ENCODE measurements around the gene CDRT15.
"Not testable (repeated sequence)": the region's sequence is repeated elsewhere in the genome, so short reads cannot be mapped to it uniquely, and the experiment has no call there.

Gene CDRT15

GRCh38 chr17:14201021-14201987, 35.4 kb downstream of the CDRT15 start:
- Histone ChIP-seq H2AFZ (ENCODE audit: low read length, unreplicated experiment) (no peak overlapping the region), H3K4me3 (ENCODE audit: low read depth, low read length) (no peak overlapping the region), H3K36me3 (ENCODE audit: insufficient read depth, low read length) (no peaks in the 10 kb centered on the region), H3K27me3 (ENCODE audit: insufficient read depth, low read length) (no peaks in the 10 kb centered on the region), H3K79me2 (ENCODE audit: control insufficient read depth, insufficient read depth, low read length, unreplicated experiment) (no peaks in the 10 kb centered on the region), H3K4me1 (ENCODE audit: control insufficient read depth, insufficient read depth, low read length, unreplicated experiment) (no peaks in the 10 kb centered on the region), H3K27ac (ENCODE audit: low read depth, low read length) (no peak overlapping the region)

- Histone ChIP-seq H3K36me3 (ENCODE audit: insufficient read depth, low read length) (no peaks in the 10 kb centered on the region), H3K79me2 (ENCODE audit: control insufficient read depth, insufficient read depth, low read length, unreplicated experiment) (no peaks in the 10 kb centered on the region), H3K4me3 (ENCODE audit: low read depth, low read length) (no peak overlapping the region), H3K27me3 (ENCODE audit: insufficient read depth, low read length) (no peaks in the 10 kb centered on the region), H3K4me1 (ENCODE audit: control insufficient read depth, insufficient read depth, low read length, unreplicated experiment) (no peaks in the 10 kb centered on the region), H2AFZ (ENCODE audit: low read length, unreplicated experiment) (no peak overlapping the region), H3K27ac (ENCODE audit: low read depth, low read length) (no peak overlapping the region)
Measured at GRCh38 chr17:14200354-14200753, 36.3 kb downstream of the CDRT15 start.

- no peak overlapping the region for H2AFZ ChIP-seq (ENCODE audit: low read length, unreplicated experiment)
- no peaks in the 10 kb centered on the region for H3K36me3 ChIP-seq (ENCODE audit: insufficient read depth, low read length)
- H3K79me2 ChIP-seq (ENCODE audit: control insufficient read depth, insufficient read depth, low read length, unreplicated experiment), result no peaks in the 10 kb centered on the region
- H3K27me3 ChIP-seq (ENCODE audit: insufficient read depth, low read length), result no peaks in the 10 kb centered on the region
- H3K4me3 ChIP-seq (ENCODE audit: low read depth, low read length), result no peak overlapping the region
- no peak overlapping the region for H3K27ac ChIP-seq (ENCODE audit: low read depth, low read length)
- H3K4me1 ChIP-seq (ENCODE audit: control insufficient read depth, insufficient read depth, low read length, unreplicated experiment), result no peaks in the 10 kb centered on the region
Measured at GRCh38 chr17:14199601-14200000, 37.1 kb downstream of the CDRT15 start.

GRCh38 chr17:14198575-14198974, 38.1 kb downstream of the CDRT15 start:
- Histone ChIP-seq H3K36me3 (ENCODE audit: insufficient read depth, low read length) (no peaks in the 10 kb centered on the region), H3K4me1 (ENCODE audit: control insufficient read depth, insufficient read depth, low read length, unreplicated experiment) (no peaks in the 10 kb centered on the region), H3K4me3 (ENCODE audit: low read depth, low read length) (no peak overlapping the region), H2AFZ (ENCODE audit: low read length, unreplicated experiment) (no peak overlapping the region), H3K27ac (ENCODE audit: low read depth, low read length) (no peak overlapping the region), H3K79me2 (ENCODE audit: control insufficient read depth, insufficient read depth, low read length, unreplicated experiment) (no peaks in the 10 kb centered on the region), H3K27me3 (ENCODE audit: insufficient read depth, low read length) (no peaks in the 10 kb centered on the region)

- no peaks in the 10 kb centered on the region for H3K27me3 ChIP-seq (ENCODE audit: insufficient read depth, low read length)
- H2AFZ ChIP-seq (ENCODE audit: low read length, unreplicated experiment), result no peak overlapping the region
- no peak overlapping the region for H3K4me3 ChIP-seq (ENCODE audit: low read depth, low read length)
- no peaks in the 10 kb centered on the region for H3K36me3 ChIP-seq (ENCODE audit: insufficient read depth, low read length)
- H3K4me1 ChIP-seq (ENCODE audit: control insufficient read depth, insufficient read depth, low read length, unreplicated experiment), result no peaks in the 10 kb centered on the region
- H3K27ac ChIP-seq (ENCODE audit: low read depth, low read length), result no peak overlapping the region
- H3K79me2 ChIP-seq (ENCODE audit: control insufficient read depth, insufficient read depth, low read length, unreplicated experiment), result no peaks in the 10 kb centered on the region
Measured at GRCh38 chr17:14198013-14198412, 38.6 kb downstream of the CDRT15 start.

GRCh38 chr17:14197586-14197985, 39.1 kb downstream of the CDRT15 start:
- no peak overlapping the region for H2AFZ ChIP-seq (ENCODE audit: low read length, unreplicated experiment)
- no peak overlapping the region for H3K4me3 ChIP-seq (ENCODE audit: low read depth, low read length)
- no peaks in the 10 kb centered on the region for H3K4me1 ChIP-seq (ENCODE audit: control insufficient read depth, insufficient read depth, low read length, unreplicated experiment)
- no peak overlapping the region for H3K27ac ChIP-seq (ENCODE audit: low read depth, low read length)
- H3K36me3 ChIP-seq (ENCODE audit: insufficient read depth, low read length), result no peaks in the 10 kb centered on the region
- no peaks in the 10 kb centered on the region for H3K27me3 ChIP-seq (ENCODE audit: insufficient read depth, low read length)
- H3K79me2 ChIP-seq (ENCODE audit: control insufficient read depth, insufficient read depth, low read length, unreplicated experiment), result no peaks in the 10 kb centered on the region

GRCh38 chr17:14197057-14197456, 39.6 kb downstream of the CDRT15 start:
- Histone ChIP-seq H3K27me3 (ENCODE audit: insufficient read depth, low read length) (no peaks in the 10 kb centered on the region), H3K4me3 (ENCODE audit: low read depth, low read length) (no peak overlapping the region), H3K27ac (ENCODE audit: low read depth, low read length) (no peak overlapping the region), H2AFZ (ENCODE audit: low read length, unreplicated experiment) (no peak overlapping the region), H3K36me3 (ENCODE audit: insufficient read depth, low read length) (no peaks in the 10 kb centered on the region), H3K4me1 (ENCODE audit: control insufficient read depth, insufficient read depth, low read length, unreplicated experiment) (no peaks in the 10 kb centered on the region), H3K79me2 (ENCODE audit: control insufficient read depth, insufficient read depth, low read length, unreplicated experiment) (no peaks in the 10 kb centered on the region)

- no peak overlapping the region for H3K4me3 ChIP-seq (ENCODE audit: low read depth, low read length)
- no peaks in the 10 kb centered on the region for H3K36me3 ChIP-seq (ENCODE audit: insufficient read depth, low read length)
- H2AFZ ChIP-seq (ENCODE audit: low read length, unreplicated experiment), result no peak overlapping the region
- H3K79me2 ChIP-seq (ENCODE audit: control insufficient read depth, insufficient read depth, low read length, unreplicated experiment), result no peaks in the 10 kb centered on the region
- no peaks in the 10 kb centered on the region for H3K4me1 ChIP-seq (ENCODE audit: control insufficient read depth, insufficient read depth, low read length, unreplicated experiment)
- no peak overlapping the region for H3K27ac ChIP-seq (ENCODE audit: low read depth, low read length)
- H3K27me3 ChIP-seq (ENCODE audit: insufficient read depth, low read length), result no peaks in the 10 kb centered on the region
Measured at GRCh38 chr17:14196377-14196997, 40.2 kb downstream of the CDRT15 start.

GRCh38 chr17:14192636-14193344, 43.9 kb downstream of the CDRT15 start:
- H3K27ac ChIP-seq (ENCODE audit: low read depth, low read length); H3K27me3 ChIP-seq (ENCODE audit: insufficient read depth, low read length); H2AFZ ChIP-seq (ENCODE audit: low read length, unreplicated experiment); H3K79me2 ChIP-seq (ENCODE audit: control insufficient read depth, insufficient read depth, low read length, unreplicated experiment); H3K36me3 ChIP-seq (ENCODE audit: insufficient read depth, low read length); H3K4me1 ChIP-seq (ENCODE audit: control insufficient read depth, insufficient read depth, low read length, unreplicated experiment); H3K4me3 ChIP-seq (ENCODE audit: low read depth, low read length): not testable (repeated sequence)

- H3K4me1 ChIP-seq (ENCODE audit: control insufficient read depth, insufficient read depth, low read length, unreplicated experiment); H2AFZ ChIP-seq (ENCODE audit: low read length, unreplicated experiment); H3K4me3 ChIP-seq (ENCODE audit: low read depth, low read length): not testable (repeated sequence)
Measured at GRCh38 chr17:14192039-14192438, 44.6 kb downstream of the CDRT15 start.

More at GRCh38 chr17:14192039-14192438, 44.6 kb downstream of the CDRT15 start:
- not testable (repeated sequence) for H3K36me3 ChIP-seq (ENCODE audit: insufficient read depth, low read length); H3K27ac ChIP-seq (ENCODE audit: low read depth, low read length); H3K79me2 ChIP-seq (ENCODE audit: control insufficient read depth, insufficient read depth, low read length, unreplicated experiment); H3K27me3 ChIP-seq (ENCODE audit: insufficient read depth, low read length)

All from ACC112 (cell line).